ENCODE measurements around the gene FAM120C. TPM values are rescaled to one million over a fixed set of nuclear protein-coding genes. Genes with fewer than 3 reads are reported as not detected.

The FAM120C gene
- total and polyA plus RNA-seq, 10 of the 15 experiments (the other 5 are each of a cell fraction or from before 2014, with no cell fraction given), result 1.3 to 9.8 (median 4.9) TPM

DNA sequence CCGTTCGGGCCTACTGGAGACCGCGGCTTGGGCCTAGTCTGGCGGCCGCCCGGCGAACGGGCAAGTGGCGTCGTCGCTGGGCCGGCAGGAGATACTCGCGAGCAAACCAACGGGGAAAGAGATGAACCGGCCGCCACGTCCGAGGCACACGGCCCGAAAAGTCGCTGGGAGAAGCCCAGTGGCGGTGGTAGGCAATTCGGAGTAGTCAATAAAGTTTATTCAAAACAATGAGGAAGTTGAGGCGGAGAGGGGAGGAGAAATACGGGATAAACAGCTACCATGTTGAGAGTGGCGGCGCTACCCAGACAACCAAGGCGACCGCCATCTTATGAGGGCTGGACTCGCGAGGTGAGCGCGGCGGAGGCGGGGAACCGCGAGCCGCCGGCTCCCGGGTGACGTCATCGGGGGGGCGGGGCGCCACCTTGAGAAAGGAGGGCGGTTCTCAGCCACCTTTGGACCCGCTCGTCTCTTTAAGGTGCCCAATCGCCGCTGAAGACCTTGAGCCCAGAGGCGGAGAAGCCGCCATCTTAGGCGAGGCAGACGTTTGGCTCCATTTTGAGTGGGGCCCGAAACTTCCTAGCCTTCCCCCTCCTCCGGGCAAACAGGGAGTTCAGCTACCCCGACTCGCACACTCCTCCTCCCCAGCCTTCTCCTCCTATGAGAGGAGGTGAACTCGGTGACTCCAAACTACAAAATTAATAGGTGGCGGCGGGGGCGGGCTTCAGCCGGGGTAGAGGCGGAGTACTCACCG is 138.8 kb downstream of the FAM120C start, which contains the start of gene PHF8 (continued):
- TF ChIP-seq, protein P1, sequence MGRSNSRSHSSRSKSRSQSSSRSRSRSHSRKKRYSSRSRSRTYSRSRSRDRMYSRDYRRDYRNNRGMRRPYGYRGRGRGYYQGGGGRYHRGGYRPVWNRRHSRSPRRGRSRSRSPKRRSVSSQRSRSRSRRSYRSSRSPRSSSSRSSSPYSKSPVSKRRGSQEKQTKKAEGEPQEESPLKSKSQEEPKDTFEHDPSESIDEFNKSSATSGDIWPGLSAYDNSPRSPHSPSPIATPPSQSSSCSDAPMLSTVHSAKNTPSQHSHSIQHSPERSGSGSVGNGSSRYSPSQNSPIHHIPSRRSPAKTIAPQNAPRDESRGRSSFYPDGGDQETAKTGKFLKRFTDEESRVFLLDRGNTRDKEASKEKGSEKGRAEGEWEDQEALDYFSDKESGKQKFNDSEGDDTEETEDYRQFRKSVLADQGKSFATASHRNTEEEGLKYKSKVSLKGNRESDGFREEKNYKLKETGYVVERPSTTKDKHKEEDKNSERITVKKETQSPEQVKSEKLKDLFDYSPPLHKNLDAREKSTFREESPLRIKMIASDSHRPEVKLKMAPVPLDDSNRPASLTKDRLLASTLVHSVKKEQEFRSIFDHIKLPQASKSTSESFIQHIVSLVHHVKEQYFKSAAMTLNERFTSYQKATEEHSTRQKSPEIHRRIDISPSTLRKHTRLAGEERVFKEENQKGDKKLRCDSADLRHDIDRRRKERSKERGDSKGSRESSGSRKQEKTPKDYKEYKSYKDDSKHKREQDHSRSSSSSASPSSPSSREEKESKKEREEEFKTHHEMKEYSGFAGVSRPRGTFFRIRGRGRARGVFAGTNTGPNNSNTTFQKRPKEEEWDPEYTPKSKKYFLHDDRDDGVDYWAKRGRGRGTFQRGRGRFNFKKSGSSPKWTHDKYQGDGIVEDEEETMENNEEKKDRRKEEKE (IDR thresholded peaks at IDR 0.05), result no peak
- TF ChIP-seq YBX1 (IDR thresholded peaks at IDR 0.05) (no peak), TBL1XR1 (IDR thresholded peaks at IDR 0.05; ENCODE audit: low read depth, low read length) (peak; percentile 6; the same call in 1 of the 2 replicates), SMAD1 (IDR thresholded peaks at IDR 0.05; ENCODE audit: low read depth, partially characterized antibody) (no peak), CHD1 (IDR thresholded peaks at IDR 0.05; ENCODE audit: low read depth, low read length) (no peak), ZNF274 (IDR thresholded peaks at IDR 0.05; ENCODE audit: insufficient read depth, insufficient read length) (no peak), NR2F1 (conservative IDR thresholded peaks at IDR 0.05) (no peak), ETV6 (conservative IDR thresholded peaks at IDR 0.05 in 1 of 2, IDR thresholded peaks at IDR 0.05 in 1 of 2; ENCODE audit: borderline replicate concordance in 1 of 2, low read depth in 1 of 2) (no peak), ZNF207 (IDR thresholded peaks at IDR 0.05; ENCODE audit: borderline replicate concordance) (no peak; the same call in 1 of the 2 replicates), MEF2B (IDR thresholded peaks at IDR 0.05; ENCODE audit: partially characterized antibody, poor library complexity, severe bottlenecking) (no peak), ZNF384 (IDR thresholded peaks at IDR 0.05; ENCODE audit: borderline replicate concordance, low read depth, low read length) (no peak), RUNX3 (IDR thresholded peaks at IDR 0.05; ENCODE audit: low read length) (peak; percentile 53), NFYA (IDR thresholded peaks at IDR 0.05; ENCODE audit: borderline replicate concordance, low read depth, low read length) (no peak), HDAC6 (IDR thresholded peaks at IDR 0.05; ENCODE audit: unreplicated experiment) (no peak), FOS (IDR thresholded peaks at IDR 0.05; ENCODE audit: borderline replicate concordance, extremely low read depth, insufficient read length) (no peak), SPI1 (IDR thresholded peaks at IDR 0.05; ENCODE audit: borderline replicate concordance, insufficient read depth, low read depth, low read length) (no peak), CEBPB (IDR thresholded peaks at IDR 0.05; ENCODE audit: borderline replicate concordance in 1 of 2, low read depth in 2 of 2, low read length in 2 of 2) (no peak), MTA3 (IDR thresholded peaks at IDR 0.05; ENCODE audit: borderline replicate concordance, low read length) (no peak)
- TF ChIP-seq, protein P2, sequence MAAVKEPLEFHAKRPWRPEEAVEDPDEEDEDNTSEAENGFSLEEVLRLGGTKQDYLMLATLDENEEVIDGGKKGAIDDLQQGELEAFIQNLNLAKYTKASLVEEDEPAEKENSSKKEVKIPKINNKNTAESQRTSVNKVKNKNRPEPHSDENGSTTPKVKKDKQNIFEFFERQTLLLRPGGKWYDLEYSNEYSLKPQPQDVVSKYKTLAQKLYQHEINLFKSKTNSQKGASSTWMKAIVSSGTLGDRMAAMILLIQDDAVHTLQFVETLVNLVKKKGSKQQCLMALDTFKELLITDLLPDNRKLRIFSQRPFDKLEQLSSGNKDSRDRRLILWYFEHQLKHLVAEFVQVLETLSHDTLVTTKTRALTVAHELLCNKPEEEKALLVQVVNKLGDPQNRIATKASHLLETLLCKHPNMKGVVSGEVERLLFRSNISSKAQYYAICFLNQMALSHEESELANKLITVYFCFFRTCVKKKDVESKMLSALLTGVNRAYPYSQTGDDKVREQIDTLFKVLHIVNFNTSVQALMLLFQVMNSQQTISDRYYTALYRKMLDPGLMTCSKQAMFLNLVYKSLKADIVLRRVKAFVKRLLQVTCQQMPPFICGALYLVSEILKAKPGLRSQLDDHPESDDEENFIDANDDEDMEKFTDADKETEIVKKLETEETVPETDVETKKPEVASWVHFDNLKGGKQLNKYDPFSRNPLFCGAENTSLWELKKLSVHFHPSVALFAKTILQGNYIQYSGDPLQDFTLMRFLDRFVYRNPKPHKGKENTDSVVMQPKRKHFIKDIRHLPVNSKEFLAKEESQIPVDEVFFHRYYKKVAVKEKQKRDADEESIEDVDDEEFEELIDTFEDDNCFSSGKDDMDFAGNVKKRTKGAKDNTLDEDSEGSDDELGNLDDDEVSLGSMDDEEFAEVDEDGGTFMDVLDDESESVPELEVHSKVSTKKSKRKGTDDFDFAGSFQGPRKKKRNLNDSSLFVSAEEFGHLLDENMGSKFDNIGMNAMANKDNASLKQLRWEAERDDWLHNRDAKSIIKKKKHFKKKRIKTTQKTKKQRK (IDR thresholded peaks at IDR 0.05; ENCODE audit: low read depth, low read length), result no peak
- TF ChIP-seq, protein P3, sequence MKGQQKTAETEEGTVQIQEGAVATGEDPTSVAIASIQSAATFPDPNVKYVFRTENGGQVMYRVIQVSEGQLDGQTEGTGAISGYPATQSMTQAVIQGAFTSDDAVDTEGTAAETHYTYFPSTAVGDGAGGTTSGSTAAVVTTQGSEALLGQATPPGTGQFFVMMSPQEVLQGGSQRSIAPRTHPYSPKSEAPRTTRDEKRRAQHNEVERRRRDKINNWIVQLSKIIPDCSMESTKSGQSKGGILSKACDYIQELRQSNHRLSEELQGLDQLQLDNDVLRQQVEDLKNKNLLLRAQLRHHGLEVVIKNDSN (IDR thresholded peaks at IDR 0.05; ENCODE audit: borderline replicate concordance, extremely low read length, insufficient read depth, low read depth, low read length), result no peak
- TF ChIP-seq, protein P4, sequence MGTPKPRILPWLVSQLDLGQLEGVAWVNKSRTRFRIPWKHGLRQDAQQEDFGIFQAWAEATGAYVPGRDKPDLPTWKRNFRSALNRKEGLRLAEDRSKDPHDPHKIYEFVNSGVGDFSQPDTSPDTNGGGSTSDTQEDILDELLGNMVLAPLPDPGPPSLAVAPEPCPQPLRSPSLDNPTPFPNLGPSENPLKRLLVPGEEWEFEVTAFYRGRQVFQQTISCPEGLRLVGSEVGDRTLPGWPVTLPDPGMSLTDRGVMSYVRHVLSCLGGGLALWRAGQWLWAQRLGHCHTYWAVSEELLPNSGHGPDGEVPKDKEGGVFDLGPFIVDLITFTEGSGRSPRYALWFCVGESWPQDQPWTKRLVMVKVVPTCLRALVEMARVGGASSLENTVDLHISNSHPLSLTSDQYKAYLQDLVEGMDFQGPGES (IDR thresholded peaks at IDR 0.05), result no peak

Measured in GM12878 (cell line).